Stimulated activated CD8-positive, alpha-beta memory T cell treated with anti-CD3 and anti-CD28 coated beads, Interleukin-15, amount 100 ng/mL, for 24 hours (primary cell): ENCODE results near the gene TMEM203.

Experiments
- DNase-seq: peaks from one replicate; pipeline ENCODE4 v3.0.0-alpha.2; 2020; ENCODE audit warnings: low read depth

TMEM203 gene

DNA sequence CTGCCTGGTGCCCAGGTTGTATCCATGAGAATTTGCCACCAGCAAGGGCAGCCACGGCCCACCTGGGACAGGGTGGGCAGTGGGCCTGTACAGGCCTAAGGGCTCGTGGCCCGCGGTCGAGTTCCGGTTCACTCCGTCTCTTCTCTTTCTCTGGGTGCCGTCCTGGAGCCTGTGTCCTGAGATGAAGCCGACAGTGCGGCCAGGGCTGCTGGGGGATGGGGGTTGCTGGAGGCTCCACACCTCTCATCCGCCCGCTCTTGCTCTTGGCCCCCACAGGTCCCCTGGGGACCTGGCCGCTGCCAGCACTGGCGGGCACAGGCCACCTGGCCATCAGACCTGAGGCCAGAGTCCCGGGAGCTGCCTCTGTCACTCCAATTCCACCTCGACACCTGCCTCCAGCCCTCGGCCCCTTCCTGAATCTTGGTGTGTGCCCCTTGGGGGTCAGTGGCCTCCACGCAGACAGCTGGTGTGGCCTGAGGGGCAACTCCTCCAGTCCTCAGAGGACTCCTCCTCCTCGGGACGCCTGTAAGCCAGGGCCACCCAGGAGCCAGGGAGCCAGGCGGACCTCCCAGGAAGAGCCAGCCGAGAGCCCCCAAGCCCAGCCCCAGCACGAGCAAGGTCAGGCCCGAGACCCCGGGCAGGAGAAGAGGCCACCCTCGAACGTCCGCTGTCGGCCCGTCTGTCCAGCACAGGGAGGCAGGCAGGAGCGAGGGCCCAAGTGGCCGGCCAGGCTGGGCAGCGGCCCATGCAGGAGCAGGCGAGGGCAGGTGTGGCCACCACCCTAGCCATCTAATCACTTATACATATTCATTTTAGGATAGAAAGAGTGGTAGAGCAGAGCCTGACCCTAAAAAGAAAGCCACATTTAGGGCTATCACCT, 40.8 kb downstream of the TMEM203 start:
- DNase-seq, result no peak

DNA sequence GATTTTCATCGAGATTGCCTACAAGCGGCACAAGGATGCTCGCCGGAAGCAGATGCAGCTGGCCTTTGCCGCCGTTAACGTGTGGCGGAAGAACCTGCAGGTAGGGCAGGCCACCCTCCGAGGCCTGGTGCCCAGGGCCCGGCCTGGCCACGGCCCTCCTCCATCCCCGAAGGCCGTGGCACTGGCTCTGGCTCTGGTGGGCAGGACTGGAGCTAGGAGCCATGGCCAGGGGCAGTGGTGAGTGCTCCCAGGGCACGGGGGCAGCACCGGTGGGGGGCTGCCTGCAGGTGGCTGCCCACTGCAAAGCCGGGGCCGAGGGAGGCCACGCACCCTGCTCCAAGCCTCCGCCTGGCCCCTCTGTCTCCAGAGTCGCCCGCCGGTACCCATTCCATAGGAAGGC, 41.6 kb downstream of the TMEM203 start:
- no peak for DNase-seq

DNA sequence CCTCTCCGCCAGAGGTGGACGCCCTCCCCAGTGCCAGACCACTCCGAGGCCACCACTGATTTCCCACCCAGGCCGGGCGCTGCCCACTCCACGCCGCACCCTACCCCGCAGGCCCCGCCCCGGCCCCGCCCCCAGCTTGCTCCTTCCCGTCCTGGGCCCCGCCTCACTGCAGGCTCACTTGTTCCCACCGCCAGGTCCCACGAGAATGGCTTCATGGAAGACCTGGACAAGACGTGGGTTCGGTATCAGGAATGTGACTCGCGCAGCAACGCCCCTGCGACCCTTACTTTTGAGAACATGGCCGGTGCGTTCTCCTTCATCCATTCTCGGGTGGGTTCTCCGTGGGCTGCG, 42.1 kb downstream of the TMEM203 start:
- DNase-seq, result no peak

DNA sequence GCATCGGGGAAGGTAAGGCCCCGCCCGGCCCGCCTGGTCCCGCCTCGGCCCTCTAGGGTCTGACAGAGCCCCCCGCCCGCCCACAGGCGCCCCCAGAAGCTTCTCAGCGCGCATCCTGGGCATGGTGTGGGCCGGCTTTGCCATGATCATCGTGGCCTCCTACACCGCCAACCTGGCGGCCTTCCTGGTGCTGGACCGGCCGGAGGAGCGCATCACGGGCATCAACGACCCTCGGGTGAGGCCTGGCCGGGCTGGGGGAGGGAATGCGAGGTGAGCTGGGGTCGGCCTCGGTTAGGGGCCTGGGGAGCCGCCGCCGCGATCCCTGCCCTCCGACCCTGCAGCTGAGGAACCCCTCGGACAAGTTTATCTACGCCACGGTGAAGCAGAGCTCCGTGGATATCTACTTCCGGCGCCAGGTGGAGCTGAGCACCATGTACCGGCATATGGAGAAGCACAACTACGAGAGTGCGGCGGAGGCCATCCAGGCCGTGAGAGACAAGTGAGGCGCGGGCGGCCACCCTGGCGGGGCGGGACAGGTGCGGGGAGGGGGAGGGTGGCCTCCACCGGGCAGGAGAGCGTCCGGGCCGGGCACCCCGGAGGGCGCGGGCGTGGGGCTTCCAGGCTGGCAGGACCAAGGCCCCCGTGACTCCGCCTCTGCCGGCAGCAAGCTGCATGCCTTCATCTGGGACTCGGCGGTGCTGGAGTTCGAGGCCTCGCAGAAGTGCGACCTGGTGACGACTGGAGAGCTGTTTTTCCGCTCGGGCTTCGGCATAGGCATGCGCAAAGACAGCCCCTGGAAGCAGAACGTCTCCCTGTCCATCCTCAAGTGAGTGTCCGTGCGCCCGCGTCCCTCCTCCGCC, 42.7 kb downstream of the TMEM203 start:
- DNase-seq, result no peak

DNA sequence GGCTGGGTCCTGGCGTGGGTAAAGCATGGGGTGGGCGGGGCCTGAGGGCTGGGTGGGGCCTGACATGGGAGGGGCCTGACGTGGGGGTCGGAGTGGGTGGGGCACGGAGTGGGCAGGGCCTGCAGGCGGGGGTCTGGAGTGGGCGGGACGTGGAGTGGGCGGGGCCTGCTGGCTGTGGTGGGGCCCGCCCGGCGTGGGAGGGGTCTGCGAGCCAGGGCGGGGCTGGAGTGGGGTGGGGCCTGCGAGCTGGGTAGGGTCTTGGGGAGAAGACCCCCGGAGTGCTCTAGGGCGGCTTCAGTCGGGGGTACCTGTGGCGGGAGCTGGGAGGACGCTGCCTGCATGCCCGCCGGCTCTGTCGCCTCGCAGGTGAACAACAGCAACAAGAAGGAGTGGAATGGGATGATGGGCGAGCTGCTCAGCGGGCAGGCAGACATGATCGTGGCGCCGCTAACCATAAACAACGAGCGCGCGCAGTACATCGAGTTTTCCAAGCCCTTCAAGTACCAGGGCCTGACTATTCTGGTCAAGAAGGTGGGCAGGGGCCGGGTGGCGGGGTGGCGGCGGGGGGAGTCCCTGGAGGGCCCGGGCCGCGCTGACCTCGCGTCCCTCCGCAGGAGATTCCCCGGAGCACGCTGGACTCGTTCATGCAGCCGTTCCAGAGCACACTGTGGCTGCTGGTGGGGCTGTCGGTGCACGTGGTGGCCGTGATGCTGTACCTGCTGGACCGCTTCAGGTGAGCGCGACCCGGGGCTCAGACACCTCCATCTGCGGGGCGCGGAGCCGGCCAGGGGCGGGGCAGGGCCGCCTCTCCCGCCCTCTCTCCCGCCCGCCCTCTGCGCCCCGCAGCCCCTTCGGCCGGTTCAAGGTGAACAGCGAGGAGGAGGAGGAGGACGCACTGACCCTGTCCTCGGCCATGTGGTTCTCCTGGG, 43.6 kb downstream of the TMEM203 start:
- no peak for DNase-seq

DNA sequence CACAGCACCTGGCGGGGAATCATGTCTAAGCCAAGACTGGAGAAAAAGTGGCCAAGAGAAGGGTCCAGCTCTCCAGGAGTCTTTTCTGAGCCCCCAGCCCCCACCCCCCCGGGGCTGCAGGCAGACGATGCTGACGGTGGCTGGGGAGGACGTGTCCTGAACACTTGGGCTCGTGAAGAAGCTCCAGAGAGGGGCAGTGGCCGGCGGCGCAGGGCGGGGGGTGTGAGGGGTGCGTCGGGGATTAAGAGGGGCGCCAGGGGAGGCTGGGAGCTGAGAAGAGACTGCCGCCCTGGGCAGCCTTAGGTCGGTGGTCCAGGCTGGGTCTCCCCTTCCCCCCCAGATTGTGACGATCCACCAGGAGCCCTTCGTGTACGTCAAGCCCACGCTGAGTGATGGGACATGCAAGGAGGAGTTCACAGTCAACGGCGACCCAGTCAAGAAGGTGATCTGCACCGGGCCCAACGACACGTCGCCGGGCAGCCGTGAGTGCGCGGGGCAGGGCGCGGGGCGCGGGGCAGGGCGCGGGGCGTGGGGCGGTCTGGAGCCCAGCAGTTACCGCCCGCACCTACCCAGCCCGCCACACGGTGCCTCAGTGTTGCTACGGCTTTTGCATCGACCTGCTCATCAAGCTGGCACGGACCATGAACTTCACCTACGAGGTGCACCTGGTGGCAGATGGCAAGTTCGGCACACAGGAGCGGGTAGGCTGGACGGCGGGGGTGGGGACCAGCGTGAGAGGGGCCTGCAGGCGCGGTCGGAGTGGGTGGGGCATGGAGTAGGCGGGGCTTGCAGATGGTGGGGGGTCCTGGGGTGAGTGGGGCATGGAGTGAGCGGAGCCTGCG, 44.5 kb downstream of the TMEM203 start:
- DNase-seq, result no peak

DNA sequence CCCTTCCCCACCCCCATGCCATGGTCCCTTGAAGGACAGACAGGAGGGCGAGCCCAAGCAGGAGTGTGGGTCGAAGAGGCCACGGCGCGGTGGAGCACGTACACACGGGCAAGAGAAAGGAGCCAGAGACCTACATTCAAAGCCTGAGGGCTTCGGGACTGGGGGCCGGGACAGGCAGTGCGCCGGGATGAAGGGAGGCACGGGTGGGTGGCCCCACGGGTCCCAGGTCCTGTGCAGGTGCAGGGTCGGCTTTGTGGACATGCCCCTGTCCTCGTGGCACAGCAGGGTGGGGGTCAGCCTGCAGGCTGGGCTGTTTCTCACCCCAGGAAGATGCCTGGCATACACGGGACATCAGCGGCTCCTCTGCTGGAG, 45.4 kb downstream of the TMEM203 start:
- DNase-seq, result no peak

DNA sequence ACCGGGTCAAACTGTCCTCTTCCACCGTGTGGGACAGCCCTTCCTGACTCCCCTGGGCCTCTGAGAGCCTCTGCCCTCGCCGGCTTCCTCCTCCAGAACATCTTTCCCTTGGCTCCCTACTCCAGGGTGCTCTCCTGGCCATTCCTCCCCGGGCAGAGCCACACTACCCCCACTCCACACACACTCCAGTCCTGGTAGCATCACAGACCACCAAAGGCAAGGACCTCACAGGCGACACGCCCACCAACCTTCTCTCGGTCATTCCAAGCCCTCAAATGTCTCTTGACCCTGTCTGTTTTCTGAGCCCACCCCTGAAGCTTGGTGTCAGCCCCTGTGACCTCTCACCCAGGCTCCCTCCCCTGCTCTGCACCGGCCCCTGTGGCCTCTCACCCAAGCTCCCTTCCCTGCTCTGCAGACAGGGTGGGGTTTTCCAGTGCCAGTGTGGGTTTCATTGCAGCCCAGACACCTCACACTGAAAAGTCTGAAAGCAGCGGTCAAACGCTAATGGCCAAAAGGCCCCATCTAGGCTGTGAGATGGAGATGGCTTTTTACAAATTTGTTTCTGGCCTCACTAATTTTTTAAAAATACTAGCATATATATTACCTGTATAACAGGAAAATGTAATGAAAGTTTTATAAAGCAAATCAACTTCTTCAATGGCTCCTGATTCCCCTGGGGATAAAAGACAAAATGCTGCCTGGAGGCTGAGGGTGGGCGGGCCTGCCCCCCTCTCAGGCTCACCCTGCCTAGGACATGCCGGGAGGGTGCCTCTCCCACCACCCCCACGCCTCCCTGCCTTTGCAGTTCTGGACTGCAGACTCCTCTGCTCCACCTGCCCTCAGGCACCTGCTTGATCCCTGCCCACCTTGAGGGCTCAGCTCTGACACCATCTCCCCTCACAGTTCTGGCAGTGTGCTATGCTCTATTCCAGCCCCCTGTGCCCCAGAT, 46.1 kb downstream of the TMEM203 start:
- DNase-seq, result no peak

DNA sequence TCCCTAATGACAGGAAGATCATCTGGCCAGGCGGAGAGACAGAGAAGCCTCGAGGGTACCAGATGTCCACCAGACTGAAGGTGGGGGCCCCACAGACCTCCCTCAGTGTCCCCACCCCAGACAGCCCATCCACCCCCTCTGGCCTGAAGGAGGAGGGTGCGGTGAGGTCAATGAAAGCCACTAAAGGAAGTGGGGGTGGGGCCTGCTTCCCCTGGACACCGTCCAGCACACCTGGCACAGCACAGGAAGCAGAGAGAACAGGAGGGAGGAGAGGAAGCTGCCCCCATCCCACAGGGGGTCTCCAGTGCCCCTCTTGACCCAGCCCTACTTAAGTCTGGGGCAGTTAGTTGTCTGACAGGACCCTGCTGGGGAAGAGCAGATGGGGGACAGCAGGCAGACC, 46.8 kb downstream of the TMEM203 start:
- no peak for DNase-seq

DNA sequence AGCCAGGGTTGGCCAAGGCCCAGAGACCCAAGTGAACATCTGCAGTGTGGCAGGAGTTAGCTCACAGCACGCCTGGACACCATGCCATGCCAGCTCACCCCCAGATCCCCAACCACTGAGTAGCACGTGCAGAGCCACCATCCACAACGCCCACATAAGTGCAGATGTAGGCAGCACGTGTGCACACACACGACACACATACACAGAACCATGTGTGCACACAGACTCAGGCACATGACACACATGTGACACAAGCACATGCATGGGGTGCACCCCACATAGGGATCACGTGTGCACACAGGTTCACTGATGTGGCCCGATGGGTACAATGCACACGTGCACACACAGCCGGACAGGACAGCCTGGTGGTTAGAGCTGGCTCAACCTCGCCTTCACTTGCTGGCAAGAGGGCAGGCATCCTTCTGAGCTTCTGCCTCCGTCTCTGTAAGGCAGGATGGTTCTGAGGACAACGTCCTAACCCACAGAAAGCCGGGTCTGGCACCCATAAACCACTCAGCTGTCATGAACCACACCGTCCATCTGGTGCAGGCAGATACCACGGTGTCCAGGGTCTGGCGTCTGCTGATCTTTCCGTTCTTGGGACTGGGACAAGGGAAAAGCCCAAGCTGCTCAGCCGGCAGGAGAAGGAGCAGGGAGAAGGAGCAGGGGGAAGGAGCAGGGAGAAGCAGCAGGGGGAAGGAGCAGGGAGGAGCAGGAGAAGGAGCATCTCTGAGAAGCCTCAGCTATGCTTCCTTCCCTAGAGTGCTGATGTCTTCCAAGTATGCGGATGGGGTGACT, 47.6 kb downstream of the TMEM203 start:
- DNase-seq, result no peak

DNA sequence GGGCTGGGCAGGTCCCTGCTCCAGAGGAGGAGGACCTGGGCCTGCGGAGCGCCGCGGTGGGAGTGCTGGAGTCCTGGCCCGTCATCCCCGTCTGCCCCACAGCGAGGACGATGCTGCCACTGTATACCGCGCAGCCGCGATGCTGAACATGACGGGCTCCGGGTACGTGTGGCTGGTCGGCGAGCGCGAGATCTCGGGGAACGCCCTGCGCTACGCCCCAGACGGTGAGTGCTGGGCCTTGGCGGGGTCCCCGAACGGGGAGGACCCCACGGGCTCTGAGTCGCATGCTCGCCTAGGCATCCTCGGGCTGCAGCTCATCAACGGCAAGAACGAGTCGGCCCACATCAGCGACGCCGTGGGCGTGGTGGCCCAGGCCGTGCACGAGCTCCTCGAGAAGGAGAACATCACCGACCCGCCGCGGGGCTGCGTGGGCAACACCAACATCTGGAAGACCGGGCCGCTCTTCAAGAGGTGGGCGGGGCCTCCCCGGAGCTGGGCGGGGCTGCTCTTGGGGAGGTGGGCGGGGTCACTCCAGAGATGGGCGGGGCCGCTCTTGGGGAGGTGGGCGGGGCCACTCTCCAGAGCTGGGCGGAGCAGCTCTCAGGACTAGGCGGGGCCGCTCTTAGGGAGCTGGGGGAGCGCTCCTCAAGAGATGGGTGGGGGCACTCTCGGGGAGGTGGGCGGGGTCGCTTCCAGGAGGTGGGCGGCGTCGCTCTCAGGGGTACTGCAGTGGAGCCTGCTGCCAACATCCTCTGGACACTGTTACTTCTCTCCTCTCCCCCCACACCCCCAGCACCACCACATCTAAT, 48.7 kb downstream of the TMEM203 start:
- peak; percentile 43 for DNase-seq
